ENCODE data around the gene PHAF1. TPM values are rescaled to one million over a fixed set of nuclear protein-coding genes. Genes with fewer than 3 reads are reported as not detected.
A peak's percentile ranks its signal among the peaks of the same experiment; 100 is the strongest.

Gene PHAF1
- total RNA-seq, 1 donor from 2014 or later, result 29.1 TPM

GRCh38 chr16:67155295-67156142 lies 45.8 kb downstream of the PHAF1 start:
- H3K4me3 ChIP-seq, result peak overlapping the region; percentile 48
- peaks cover 33% of the 10 kb centered on the region for H4K20me1 ChIP-seq (ENCODE audit: low read depth)
- peaks cover 6% of the 10 kb centered on the region for H3K4me1 ChIP-seq
- H3F3A ChIP-seq (ENCODE audit: low read depth), result peaks cover 25% of the 10 kb centered on the region
- H3K9ac ChIP-seq, result no peak overlapping the region
- TF ChIP-seq, protein P1, sequence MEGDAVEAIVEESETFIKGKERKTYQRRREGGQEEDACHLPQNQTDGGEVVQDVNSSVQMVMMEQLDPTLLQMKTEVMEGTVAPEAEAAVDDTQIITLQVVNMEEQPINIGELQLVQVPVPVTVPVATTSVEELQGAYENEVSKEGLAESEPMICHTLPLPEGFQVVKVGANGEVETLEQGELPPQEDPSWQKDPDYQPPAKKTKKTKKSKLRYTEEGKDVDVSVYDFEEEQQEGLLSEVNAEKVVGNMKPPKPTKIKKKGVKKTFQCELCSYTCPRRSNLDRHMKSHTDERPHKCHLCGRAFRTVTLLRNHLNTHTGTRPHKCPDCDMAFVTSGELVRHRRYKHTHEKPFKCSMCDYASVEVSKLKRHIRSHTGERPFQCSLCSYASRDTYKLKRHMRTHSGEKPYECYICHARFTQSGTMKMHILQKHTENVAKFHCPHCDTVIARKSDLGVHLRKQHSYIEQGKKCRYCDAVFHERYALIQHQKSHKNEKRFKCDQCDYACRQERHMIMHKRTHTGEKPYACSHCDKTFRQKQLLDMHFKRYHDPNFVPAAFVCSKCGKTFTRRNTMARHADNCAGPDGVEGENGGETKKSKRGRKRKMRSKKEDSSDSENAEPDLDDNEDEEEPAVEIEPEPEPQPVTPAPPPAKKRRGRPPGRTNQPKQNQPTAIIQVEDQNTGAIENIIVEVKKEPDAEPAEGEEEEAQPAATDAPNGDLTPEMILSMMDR (IDR thresholded peaks at IDR 0.05), result peak; percentile 88
- TF ChIP-seq EZH2 (IDR thresholded peaks at IDR 0.05), result peak; percentile 97
- TF ChIP-seq EZH2phosphoT487 (IDR thresholded peaks at IDR 0.05), result peak; percentile 90
- peaks cover 100% of the 10 kb centered on the region for H3K27me3 ChIP-seq
- peak overlapping the region; percentile 55 for H2AFZ ChIP-seq (replicated peaks)
- peak; percentile 95 for DNase-seq (ENCODE audit: low spot score)
- no peak overlapping the region for H3K27ac ChIP-seq
- no peaks in the 10 kb centered on the region for H3K79me2 ChIP-seq (ENCODE audit: low read depth)
- H3K27ac Mint-ChIP-seq, result no peak overlapping the region
- H3K36me3 ChIP-seq, result no peaks in the 10 kb centered on the region
- H3K4me1 Mint-ChIP-seq, result peaks cover 16% of the 10 kb centered on the region
- peak overlapping the region; percentile 78 for H3K4me3 Mint-ChIP-seq
- H3K4me2 ChIP-seq, result peak overlapping the region; percentile 83
- H3K27me3 Mint-ChIP-seq (ENCODE audit: insufficient read depth, low read depth), result peaks cover 79% of the 10 kb centered on the region
- H3K9me3 ChIP-seq (ENCODE audit: low read depth), result no peaks in the 10 kb centered on the region
- no peaks in the 10 kb centered on the region for H3K36me3 Mint-ChIP-seq
- no peaks in the 10 kb centered on the region for H3K9me3 Mint-ChIP-seq

DNA sequence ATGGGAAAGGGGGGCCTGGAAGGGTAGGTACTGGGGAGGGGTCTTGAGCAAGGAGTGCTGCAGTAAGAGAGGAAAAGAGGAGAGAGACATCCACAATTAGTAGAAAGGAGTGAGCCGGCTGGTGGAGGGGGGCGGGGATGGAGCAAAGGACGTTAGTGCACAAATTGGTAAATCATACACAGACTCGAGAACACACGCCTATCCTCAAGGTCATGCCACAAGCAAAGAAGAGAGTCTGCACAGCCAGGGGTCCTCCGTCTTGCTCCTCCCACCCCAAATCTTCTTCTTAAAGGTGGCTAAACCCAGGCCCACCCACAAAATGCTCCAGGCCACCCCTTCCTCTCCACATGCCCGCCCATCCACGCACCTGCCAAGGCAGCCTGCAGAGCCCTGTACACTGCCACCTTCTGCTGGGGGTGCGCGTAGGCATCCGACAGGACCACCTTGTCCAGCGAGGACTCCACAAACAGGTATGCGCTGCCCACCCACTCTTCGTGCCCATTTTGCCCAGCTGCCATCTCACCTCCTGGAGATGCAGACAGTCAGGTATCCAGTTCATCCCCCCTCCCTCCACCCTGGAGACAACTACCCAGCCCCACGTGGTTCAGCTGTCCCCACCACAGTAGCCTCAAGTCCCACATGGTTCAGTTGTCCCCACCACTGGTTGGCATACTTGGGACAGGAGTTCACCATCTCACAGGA lies 46.6 kb downstream of the PHAF1 start:
- no peaks in the 10 kb centered on the region for H3K9me3 ChIP-seq (ENCODE audit: low read depth)
- no peak overlapping the region for H3K27ac ChIP-seq
- Mint-ChIP-seq H3K4me3 (peak overlapping the region; percentile 36), H3K9me3 (no peaks in the 10 kb centered on the region), H3K36me3 (no peaks in the 10 kb centered on the region), H3K27me3 (ENCODE audit: insufficient read depth, low read depth) (peaks cover 82% of the 10 kb centered on the region), H3K27ac (no peak overlapping the region), H3K4me1 (peaks cover 15% of the 10 kb centered on the region)
- no peak overlapping the region for H2AFZ ChIP-seq (replicated peaks)
- H3K27me3 ChIP-seq, result peaks cover 100% of the 10 kb centered on the region
- H3F3A ChIP-seq (ENCODE audit: low read depth), result peaks cover 21% of the 10 kb centered on the region
- H3K36me3 ChIP-seq, result no peaks in the 10 kb centered on the region
- H3K4me1 ChIP-seq, result peaks cover 6% of the 10 kb centered on the region
- H3K4me3 ChIP-seq, result no peak overlapping the region
- DNase-seq (ENCODE audit: low spot score), result no peak
- H3K79me2 ChIP-seq (ENCODE audit: low read depth), result no peaks in the 10 kb centered on the region
- H3K9ac ChIP-seq, result no peak overlapping the region
- H4K20me1 ChIP-seq (ENCODE audit: low read depth), result peaks cover 37% of the 10 kb centered on the region
- TF ChIP-seq EZH2 (IDR thresholded peaks at IDR 0.05) (no peak), EZH2phosphoT487 (IDR thresholded peaks at IDR 0.05) (no peak)
- TF ChIP-seq, protein P1 (IDR thresholded peaks at IDR 0.05), result no peak
- no peak overlapping the region for H3K4me2 ChIP-seq

- H3K27me3 Mint-ChIP-seq (ENCODE audit: insufficient read depth, low read depth), result peaks cover 83% of the 10 kb centered on the region
- no peak overlapping the region for H3K27ac Mint-ChIP-seq
- no peaks in the 10 kb centered on the region for H3K36me3 Mint-ChIP-seq
- H3K36me3 ChIP-seq, result no peaks in the 10 kb centered on the region
- peaks cover 6% of the 10 kb centered on the region for H3K4me1 ChIP-seq
- peak overlapping the region; percentile 47 for H3K4me3 Mint-ChIP-seq
- H3K9me3 ChIP-seq (ENCODE audit: low read depth), result no peaks in the 10 kb centered on the region
- no peaks in the 10 kb centered on the region for H3K9me3 Mint-ChIP-seq
- TF ChIP-seq, protein P1 (IDR thresholded peaks at IDR 0.05), result no peak
- no peak for TF ChIP-seq EZH2 (IDR thresholded peaks at IDR 0.05)
- no peak for TF ChIP-seq EZH2phosphoT487 (IDR thresholded peaks at IDR 0.05)
- H3K4me2 ChIP-seq, result no peak overlapping the region
- H4K20me1 ChIP-seq (ENCODE audit: low read depth), result peaks cover 46% of the 10 kb centered on the region
- H3K4me1 Mint-ChIP-seq, result peaks cover 10% of the 10 kb centered on the region
- no peak overlapping the region for H3K4me3 ChIP-seq
- H3K27ac ChIP-seq, result no peak overlapping the region
- H3K79me2 ChIP-seq (ENCODE audit: low read depth), result no peaks in the 10 kb centered on the region
- no peak overlapping the region for H3K9ac ChIP-seq
- peaks cover 15% of the 10 kb centered on the region for H3F3A ChIP-seq (ENCODE audit: low read depth)
- H2AFZ ChIP-seq (replicated peaks), result no peak overlapping the region
- no peak for DNase-seq (ENCODE audit: low spot score)
- H3K27me3 ChIP-seq, result peaks cover 100% of the 10 kb centered on the region
Measured at GRCh38 chr16:67157106-67157748, 47.5 kb downstream of the PHAF1 start.
